ENCODE results near the gene VANGL1. TPM values are rescaled to one million over a fixed set of nuclear protein-coding genes. Genes with fewer than 3 reads are reported as not detected.

VANGL1 gene
- polyA plus RNA-seq, 3 donors = 13.1 to 14.5 (median 13.6) TPM

- DNase-seq (ENCODE audit: extremely low read depth in 1 of 11, low read depth in 9 of 11, low spot score in 4 of 11) = no peak
Observed at GRCh38 chr1:115679141-115679611, 37.4 kb downstream of the VANGL1 start.

GRCh38 chr1:115680730-115681111 is 39.0 kb downstream of the VANGL1 start:
- no peak for DNase-seq (ENCODE audit: extremely low read depth in 1 of 11, low read depth in 9 of 11, low spot score in 4 of 11)

DNA sequence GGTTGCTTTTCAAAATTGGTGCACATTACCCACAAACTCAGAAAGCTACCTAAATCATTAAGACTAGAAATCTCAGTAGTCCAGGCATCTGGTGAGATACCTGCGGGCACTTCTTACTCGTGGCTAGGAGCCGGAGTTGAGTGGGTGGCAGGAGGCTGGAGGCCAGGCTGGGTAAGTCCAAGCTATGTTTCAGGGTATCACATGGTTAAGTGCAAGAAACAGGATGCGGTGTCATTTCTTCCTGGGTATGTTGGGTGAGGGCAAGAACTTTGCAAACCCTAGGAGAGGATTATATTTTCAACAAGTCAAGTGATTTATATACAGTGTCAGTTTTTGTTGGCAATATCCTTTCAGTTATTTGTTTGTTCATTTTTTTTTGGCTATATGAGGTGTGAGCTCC is 41.0 kb downstream of the VANGL1 start:
- DNase-seq (ENCODE audit: extremely low read depth in 1 of 11, low read depth in 9 of 11, low spot score in 4 of 11) = no peak

DNA sequence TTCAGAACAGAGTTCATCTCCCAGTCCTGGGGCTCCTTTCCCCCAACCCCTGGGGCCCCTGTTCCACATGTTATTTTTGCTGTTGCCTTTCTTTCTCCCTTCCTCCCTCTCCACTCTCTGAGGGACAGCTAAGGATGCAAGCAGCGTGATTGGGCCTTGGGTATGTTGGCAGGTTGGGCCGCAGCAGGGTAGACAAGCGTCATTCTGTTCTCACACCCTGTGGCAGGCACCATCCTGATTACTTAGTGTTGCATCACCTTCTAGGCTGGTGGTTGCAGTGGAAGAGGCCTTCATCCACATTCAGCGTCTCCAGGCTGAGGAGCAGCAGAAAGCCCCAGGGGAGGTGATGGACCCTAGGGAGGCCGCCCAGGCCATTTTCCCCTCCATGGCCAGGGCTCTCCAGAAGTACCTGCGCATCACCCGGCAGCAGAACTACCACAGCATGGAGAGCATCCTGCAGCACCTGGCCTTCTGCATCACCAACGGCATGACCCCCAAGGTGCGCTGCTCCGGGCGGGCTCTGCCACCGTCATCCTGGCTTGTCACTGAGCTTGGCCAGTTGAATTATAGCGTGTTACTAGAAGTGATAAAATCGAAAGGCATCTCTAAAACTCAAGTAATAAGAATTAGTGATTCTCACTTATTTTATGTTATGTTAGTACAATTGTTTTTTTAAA is 43.4 kb downstream of the VANGL1 start:
- no peak for DNase-seq (ENCODE audit: extremely low read depth in 1 of 11, low read depth in 9 of 11, low spot score in 4 of 11)

GRCh38 chr1:115687744-115688143 is 46.0 kb downstream of the VANGL1 start:
- no peak for DNase-seq (ENCODE audit: extremely low read depth in 1 of 11, low read depth in 9 of 11, low spot score in 4 of 11)

- DNase-seq (ENCODE audit: extremely low read depth in 1 of 11, low read depth in 9 of 11, low spot score in 4 of 11) = no peak
Observed at GRCh38 chr1:115690972-115691371, 49.2 kb downstream of the VANGL1 start.

- no peak for DNase-seq (ENCODE audit: extremely low read depth in 1 of 11, low read depth in 9 of 11, low spot score in 4 of 11)
Observed at GRCh38 chr1:115692224-115692623, 50.5 kb downstream of the VANGL1 start.

- no peak for DNase-seq (ENCODE audit: extremely low read depth in 1 of 11, low read depth in 9 of 11, low spot score in 4 of 11)
Observed at GRCh38 chr1:115694805-115695204, 53.0 kb downstream of the VANGL1 start.

DNA sequence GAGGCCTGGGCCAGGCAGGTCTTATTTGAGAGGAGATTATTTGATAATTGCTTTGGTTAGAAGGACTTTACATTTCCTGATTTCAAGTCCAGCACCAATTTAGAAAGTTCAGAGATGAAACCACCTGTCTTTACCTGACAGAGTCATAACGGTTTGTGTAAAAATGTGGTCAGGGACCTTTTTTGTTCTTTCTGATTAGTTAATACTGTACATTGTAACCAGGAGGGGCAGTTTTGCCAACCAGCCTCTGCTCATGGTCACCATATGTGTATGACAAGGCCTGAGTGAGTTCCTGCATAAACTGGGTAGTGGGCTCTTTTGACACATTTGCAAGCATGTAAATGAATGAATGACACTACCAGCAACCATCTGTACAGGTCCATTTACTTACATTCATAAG is 55.8 kb downstream of the VANGL1 start:
- no peak for DNase-seq (ENCODE audit: extremely low read depth in 1 of 11, low read depth in 9 of 11, low spot score in 4 of 11)

- DNase-seq (ENCODE audit: extremely low read depth in 1 of 11, low read depth in 9 of 11, low spot score in 4 of 11) = no peak
Observed at GRCh38 chr1:115701090-115701489, 59.3 kb downstream of the VANGL1 start.

DNA sequence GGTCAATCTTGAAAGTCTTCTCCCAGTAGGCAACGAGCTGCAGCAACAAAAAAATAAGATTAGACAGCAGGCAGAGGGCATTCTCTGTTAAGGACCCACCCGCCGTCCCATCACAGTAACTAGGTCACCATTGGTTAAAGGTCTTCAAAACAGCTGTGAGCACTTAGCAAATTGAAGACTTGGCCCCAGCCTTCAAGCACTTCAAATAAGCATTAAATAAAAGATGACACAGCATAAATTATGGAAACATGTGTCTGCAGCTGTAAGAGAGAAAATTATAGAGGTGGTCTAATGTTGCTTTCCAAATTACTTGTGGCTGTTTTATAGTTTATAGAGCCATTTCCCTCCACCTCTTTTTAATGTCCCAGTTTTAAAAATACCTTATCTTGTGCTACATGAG is 61.2 kb downstream of the VANGL1 start:
- DNase-seq (ENCODE audit: extremely low read depth in 1 of 11, low read depth in 9 of 11, low spot score in 4 of 11) = peak in 3 of 11 donors; percentile 18 to 43 (median 27)

GRCh38 chr1:115705085-115705951 is 63.5 kb downstream of the VANGL1 start:
- peak in 1 of 11 donors; percentile 25 for DNase-seq (ENCODE audit: extremely low read depth in 1 of 11, low read depth in 9 of 11, low spot score in 4 of 11)

DNA sequence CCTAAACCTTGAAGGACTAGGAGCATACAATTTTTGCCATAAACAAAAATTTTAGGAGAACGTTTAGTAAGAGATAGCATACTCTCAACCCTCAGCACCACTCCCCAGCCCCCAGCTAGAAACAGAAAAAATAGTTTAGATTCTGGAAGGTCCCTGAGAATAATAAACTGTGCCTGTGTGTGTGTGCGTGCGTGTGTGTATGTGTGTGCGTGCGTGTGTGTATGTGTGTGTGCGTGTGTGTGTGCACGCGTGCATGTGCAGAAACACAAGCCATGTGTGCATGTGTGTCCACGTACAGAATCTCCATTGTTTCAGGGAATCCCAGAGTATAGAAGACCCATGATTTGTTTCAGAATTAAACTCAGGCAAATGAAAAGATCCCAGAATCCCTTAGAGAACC is 64.2 kb downstream of the VANGL1 start:
- no peak for DNase-seq (ENCODE audit: extremely low read depth in 1 of 11, low read depth in 9 of 11, low spot score in 4 of 11)

- peak in 1 of 11 donors; percentile 29 for DNase-seq (ENCODE audit: extremely low read depth in 1 of 11, low read depth in 9 of 11, low spot score in 4 of 11)
Observed at GRCh38 chr1:115706587-115707425, 65.0 kb downstream of the VANGL1 start.

DNA sequence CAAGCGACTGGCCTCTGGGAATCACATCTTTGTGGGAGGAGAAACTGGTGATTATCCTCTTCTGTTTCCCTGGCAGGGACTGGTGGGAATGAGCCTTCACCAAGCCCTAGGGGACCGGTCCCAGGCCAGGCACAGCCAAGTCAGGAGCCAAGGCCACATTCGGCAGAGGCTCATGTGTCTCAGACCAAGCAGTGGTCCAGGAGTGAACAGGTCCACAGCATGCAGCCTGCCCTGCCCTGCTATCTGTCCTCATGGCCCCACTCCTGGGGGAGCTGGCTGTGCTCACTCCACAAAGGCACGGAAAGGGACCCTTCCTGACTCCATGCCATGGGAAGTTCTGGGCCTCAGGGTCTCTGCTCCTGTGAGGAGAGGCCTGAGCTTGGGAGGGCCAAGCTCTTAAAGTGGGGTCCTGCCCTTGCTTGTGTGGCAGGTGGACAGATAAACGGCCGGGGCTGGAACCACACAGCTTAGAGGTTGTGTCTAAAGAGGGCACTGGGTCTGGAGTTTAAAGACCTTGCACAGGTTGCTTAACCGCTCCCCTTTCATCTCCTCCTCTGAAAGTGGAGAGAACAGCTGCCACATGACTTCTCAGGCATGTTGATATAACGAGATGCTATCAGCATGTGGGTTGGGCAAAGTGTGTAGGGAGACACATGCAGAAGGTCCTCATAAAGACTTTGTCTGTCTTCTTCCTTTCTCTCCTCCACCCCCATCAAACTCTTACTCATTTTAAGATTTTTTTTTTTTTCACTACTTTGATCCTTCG is 69.3 kb downstream of the VANGL1 start:
- no peak for DNase-seq (ENCODE audit: extremely low read depth in 1 of 11, low read depth in 9 of 11, low spot score in 4 of 11)

GRCh38 chr1:115712911-115713609 is 71.3 kb downstream of the VANGL1 start:
- no peak for DNase-seq (ENCODE audit: extremely low read depth in 1 of 11, low read depth in 9 of 11, low spot score in 4 of 11)

GRCh38 chr1:115713906-115714305 is 72.1 kb downstream of the VANGL1 start:
- DNase-seq (ENCODE audit: extremely low read depth in 1 of 11, low read depth in 9 of 11, low spot score in 4 of 11) = no peak

DNA sequence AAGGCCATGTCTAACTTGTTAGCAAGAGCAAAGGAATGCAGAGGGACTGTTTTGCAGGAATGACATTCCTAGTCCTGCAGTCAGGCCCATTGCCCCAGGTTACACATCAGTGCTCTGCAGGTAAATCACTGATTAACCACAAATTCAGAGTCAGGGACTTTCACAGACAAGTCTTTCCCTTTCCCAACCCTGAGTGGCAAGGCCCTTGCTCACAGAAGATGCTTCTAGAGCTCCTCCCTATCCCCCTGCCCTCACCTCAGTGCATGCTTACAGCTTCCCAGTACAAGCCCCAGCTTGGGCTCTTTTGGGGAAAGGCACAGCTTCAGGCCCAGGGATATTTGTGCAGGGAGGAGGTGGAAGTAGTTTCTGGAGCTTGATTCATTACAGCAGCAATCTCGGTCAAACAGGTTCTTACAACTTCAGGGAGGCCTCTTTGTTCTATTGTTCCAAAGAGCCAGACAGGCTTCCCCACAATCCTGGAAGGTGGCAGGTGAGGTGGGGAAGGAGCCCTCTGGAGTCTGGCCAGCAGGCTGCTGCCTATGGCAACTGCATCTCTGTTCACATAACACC is 72.9 kb downstream of the VANGL1 start:
- peak in 7 of 11 donors; percentile 36 to 81 (median 68) for DNase-seq (ENCODE audit: extremely low read depth in 1 of 11, low read depth in 9 of 11, low spot score in 4 of 11)

Data from renal cortex interstitium (tissue), 11 donors.